ENCODE data around the gene RSAD1.

Gene RSAD1

DNA sequence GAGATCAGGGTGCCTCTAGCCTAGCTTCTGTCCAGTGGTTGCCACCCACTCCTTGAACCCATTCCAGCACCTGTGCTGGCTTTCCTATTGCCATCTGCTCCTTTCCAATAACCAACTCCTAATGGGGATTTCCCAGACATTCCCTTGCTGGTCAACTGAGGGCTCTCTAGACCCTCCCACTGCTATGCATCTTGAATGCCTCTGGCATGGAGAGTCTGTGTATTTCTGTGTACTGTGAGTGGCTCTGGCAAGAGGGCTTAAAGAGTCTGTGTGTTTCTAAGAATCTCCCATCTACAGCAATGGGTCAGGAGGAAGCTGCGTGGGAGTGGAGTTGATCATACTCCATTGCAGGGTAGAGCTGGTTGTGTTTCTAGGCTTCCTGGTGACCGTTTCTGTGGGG is 42.9 kb downstream of the RSAD1 start:
- no peak for DNase-seq

DNA sequence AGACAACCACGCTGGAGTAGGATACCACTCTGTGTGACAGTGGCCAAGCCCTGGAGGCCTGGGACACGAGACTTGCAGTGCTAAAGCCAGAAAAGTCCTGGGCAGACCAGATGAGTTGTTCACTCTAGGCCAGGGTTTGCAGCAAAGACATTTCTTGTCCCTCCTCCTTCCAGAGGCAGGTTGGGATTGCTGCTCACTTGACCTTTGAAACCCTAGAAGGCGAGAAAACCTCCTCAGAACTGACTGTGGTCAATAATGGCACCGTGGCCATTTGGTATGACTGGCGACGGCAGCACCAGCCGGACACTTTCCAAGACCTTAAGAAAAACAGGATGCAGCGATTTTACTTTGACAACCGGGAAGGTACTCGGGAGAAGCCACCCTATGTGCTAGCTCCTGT is 44.1 kb downstream of the RSAD1 start:
- DNase-seq: no peak

DNA sequence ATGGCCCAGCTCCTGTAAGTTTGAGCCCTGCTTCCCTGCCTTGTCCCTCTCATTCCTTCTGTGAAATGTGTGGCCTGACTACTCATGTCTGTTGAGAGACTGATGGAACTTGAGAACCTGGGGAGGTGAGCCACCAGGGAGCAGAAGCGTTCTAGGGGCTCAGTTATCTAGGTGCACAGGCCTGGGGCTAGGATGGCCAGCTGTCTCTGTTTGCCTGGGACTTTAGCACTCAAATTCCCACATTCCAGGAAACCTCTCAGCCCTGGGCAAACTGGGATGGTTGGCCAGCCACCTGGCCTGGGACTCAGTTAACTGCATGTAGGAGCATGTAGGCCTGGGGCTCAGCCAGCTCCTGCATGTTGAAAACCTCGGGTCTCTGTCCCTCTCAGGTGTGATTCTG is 44.5 kb downstream of the RSAD1 start:
- no peak for DNase-seq

DNA sequence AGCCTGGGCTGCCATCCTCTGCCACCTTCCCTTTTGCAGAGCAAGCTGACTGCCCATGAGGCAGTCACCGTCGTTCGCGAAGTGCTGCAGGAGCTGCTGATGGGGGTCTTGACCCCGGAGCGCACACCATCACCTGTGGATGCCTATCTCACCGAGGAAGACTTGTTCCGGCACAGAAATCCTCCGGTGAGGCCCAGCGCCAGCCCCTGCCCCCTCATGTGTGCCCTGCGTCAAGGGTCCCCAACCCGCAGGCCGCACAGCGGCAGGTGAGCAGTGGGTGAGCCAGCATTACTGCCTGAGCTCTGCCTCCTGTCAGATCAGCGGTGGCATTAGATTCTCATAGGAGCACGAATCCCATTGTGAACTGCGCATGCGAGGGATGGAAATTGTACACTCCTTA is 46.2 kb downstream of the RSAD1 start:
- DNase-seq: no peak

DNA sequence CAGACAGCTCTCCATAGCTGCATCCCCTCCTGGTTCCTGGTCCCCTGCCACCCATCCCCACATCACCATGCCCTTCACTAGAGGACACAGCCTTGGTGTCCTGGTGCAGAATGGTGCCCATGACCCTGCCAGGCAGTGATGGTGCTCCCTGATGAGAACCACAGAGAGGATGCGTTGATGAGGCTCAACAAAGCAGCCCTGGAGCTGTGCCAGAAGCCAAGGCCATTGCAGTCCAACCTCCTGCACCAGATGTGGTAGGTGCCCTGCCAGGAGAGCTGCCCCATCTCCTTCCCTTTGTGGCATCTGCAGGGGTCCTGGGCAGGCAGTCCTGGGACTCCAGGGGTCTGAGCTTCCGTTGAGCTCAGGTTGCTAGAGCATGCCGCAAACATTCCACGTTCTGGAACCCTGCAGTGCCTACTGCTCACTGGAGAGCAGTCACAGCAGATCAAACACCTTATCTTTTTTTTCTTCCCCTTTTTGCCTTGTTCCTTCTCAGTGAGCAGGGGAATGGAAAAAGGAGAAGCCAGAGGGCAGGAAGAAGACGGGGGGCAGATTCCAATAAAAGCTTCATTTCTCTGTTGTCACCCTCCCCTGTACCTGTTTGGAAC is 48.6 kb downstream of the RSAD1 start:
- DNase-seq: no peak

DNA sequence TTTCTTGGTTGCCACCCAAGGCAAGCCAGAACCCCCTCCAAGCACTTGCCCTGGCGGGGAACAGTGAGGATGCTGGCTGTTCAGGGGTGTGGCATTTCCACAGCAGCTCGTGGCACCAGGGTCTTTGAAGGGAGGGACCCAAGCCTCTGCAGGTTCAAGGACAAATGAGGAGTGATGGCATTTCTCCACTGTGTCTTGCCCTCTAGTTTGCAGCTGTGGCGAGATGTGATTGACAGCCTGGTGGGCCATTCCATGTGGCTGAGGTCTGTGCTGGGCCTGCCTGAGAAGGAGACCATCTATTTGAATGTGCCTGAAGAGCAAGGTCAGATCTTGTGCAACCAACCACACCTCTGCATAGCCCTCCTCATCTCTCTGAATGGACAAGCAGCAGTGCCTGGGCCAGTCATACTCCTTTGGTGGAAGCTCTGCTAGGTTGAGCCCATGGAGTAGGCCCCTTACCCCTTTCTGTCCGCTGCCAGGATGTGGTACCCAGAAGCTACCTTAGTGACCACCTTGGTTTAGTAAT is 49.4 kb downstream of the RSAD1 start:
- no peak for DNase-seq

DNA sequence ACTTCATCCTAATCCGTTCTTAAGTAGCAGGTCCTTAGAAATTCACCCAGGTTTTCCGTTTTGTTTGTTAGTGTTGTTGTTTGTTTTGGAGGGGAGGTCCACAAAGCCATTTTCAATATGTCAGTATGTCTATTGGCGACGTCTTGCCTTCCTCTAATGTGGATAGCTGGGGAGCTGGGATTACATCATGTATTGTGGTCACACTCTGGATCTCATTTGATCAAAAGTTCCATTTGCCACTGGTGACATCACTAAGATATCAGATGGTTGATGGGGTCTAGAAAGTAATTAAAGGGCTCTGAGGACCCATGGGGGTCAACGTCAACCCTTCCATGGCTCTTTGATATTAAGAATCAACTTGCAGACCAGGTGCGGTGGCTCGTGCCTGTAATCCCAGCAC is 51.2 kb downstream of the RSAD1 start:
- DNase-seq: no peak

DNA sequence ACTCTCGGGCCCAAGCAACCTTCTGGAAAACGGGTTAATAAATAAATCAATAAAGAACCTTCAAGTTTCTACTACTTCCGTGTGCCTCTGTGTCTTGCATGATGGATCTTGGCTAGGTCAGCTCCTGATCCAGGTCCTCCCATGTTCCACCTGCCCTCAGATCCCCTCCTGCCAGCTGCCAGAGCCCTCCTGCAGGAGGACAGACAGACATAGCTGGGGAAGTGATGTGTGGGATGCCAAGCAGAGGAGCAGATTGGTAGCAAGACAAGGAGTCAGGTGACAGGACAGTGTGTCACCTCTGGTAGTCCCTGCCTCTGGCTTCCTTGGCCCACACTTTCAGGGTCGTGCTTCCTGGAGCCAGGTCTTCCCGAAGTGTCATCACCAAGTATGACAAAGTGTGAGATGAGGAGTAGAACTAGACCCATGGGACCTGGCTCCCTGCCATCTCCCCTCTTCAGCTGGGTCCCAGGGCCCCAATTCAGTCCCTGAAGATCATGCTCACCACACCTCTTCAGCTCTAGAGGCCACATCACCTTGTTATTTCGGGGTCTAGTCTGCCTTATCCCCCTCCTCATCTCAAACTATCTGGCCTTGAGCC is 52.9 kb downstream of the RSAD1 start:
- DNase-seq: no peak

DNA sequence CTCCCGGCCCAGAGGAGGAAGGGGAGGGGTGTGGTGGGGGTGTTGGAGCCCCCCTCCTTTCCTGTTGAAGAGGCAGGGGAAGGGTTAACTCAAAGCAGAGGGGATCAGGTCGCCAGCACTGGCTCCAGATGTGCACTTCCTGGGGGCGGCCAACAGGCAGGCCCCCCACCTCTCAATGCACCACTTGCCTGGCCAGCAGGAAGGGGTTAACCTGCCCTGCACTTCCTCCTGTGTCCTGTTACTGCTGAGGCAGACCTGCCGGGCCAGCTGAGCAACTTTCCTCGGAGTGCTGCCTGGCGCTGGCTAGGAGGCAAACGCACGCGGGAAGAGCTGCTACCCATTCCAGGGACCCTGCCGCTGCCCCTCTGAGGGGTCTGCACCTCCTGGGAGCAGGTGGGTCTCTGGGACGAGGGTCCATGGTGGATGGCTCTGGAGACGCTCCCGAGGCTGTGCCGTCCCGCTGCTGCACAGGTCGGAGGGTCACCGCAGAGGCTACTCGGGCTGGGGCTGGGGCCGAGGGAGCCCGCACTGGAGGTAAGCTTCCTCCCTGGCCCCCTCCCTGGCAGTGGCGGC is 53.9 kb downstream of the RSAD1 start, which contains the start of gene EPN3:
TSS of gene EPN3 (plus strand) at position 284 of the 573 bp plus-strand sequence. CDS start 3,822 bp downstream, outside the sequence.
- DNase-seq: peak in 2 of 3 experiments; percentile 45 to 59

DNA sequence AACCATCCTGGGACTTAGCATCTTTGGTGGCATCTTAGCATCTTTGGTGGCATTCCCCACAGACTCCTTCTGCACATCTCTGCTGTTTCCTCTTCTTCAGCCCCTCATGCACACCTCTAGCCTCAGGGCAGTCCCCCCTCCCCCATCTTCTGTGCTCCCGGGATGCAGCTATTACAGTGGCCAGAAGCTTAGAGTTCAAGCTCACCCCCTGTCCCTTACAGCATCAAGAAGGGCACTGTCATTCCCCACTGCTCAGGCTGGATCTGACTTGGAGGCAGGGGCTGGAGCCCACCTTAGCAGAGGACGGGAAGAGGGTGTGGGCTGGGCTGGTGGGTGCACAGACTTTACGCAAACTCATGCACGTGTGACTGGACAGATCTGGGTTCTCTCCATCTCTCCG is 54.5 kb downstream of the RSAD1 start:
- DNase-seq: peak in 1 of 3 experiments; percentile 17

DNA sequence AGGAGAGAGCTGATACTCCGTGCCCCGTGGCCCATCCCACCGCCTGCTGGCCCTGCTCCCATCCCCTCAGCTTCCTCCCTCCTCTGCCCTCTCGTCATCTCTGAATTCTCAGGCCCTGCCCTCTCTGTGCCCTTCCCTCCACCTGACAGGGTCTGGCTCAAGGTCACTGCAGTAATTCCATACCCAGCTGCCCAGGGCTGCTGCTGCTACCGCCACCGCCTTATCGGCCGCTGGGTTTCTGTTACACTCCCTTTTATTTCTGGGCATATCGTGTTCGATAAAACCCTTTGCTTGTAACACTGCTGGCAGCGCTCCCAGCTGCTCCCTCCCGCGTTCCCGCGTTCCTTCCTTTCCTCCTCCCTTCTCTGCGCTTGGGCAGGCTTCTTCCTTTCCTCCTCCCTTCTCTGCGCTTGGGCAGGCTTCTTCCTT is 55.1 kb downstream of the RSAD1 start:
- DNase-seq: peak in 1 of 3 experiments; percentile 27

DNA sequence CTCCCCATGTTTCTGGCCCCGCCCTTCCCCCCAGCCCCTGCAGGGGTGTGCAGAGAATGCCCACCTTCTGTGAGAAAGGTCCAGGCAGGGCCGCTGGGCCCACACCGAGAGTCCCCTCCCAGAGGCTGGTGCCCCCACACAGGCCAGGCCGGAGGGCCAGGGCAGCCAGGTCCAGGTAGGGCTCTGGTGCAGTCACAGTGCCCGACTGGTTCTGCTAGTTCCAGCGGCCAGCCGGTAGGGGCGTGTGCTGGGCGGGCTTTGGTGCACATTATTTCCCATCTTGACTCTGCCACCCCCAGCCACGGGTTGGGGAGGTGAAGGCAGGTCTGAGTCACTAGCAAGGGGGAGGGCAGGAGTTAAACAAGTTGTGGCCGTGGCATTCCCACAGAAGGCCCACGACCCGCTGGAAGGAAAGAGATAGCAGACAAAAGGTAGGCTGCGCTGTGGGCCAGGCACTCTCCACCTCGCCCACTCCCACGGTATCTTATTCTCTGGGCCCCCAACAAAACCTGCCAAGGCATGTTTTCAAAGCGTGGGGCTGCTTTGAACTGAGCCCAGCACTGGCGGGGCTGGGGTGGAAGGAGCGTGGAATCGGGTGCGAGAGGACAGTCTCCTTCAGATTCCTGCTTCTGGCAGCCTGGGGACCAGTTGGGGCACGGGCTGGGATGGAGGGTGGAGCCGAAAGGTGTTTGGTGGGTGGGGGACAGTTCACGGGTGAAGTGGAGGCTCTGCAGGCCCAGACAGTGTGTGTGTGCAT is 55.7 kb downstream of the RSAD1 start:
- DNase-seq: no peak

DNA sequence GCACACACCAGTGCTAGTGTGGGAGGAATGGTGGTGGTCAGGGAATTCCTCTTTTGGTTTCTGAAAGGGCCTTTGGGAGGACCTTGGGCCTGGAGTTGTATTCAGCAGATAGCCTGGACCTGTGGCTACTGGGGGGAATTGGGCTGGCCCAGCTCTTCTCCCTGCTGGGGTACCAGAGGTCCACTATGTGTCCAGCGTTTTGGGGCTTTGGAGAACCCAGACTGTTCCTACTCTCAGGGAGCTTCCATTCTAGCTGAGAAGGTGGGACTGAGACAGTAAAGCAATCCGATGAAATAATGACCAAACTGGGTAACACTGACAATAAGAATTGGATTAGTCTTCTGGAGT is 56.3 kb downstream of the RSAD1 start:
- no peak for DNase-seq

DNA sequence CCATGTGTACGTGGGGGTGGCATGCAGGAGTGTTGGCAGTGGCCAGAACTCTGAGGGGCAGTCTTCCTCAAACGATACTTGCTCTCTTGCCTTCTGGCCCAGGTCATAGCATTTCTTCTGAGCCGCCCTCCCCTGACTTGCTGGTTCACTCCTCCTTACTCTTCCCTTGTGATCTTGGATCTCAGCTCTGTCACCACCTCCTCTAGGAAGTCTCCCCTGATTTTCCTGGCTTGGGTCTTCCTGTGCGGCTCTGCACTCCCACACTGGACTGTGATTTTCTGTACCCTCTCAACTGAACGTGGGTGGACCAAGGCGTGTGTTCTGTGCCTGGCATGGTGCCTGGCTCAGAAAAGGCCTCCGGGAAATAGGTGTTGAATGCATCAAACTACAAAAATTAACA is 56.7 kb downstream of the RSAD1 start:
- no peak for DNase-seq
